GM21515 (cell line): ENCODE results near the gene GPR135.
A peak's percentile ranks its signal among the peaks of the same experiment; 100 is the strongest.

ENCODE experiments used
- ATAC-seq: cut with Tn5 transposase; IDR thresholded peaks from one replicate; pipeline ENCODE4 v1.9.1; 2021; ENCODE audit not compliant: unreplicated experiment

The GPR135 gene

GRCh38 chr14:59465316-59466135 is at the start of gene GPR135:
TSS of gene GPR135 (minus strand) at chr14:59465380. CDS start at chr14:59465226, 154 bp downstream.
- peak; percentile 29 for ATAC-seq

GRCh38 chr14:59511916-59512575 is 46.9 kb upstream of the GPR135 start:
- ATAC-seq = no peak

- no peak for ATAC-seq
Observed at GRCh38 chr14:59510966-59511365, 45.8 kb upstream of the GPR135 start.

- no peak for ATAC-seq
Observed at GRCh38 chr14:59510001-59510400, 44.8 kb upstream of the GPR135 start.

GRCh38 chr14:59509101-59509500 is 43.9 kb upstream of the GPR135 start:
- ATAC-seq = no peak

GRCh38 chr14:59507752-59508103 is 42.5 kb upstream of the GPR135 start:
- ATAC-seq = peak; percentile 17

- peak; percentile 88 for ATAC-seq
Observed at GRCh38 chr14:59507063-59507751, 42.0 kb upstream of the GPR135 start.

GRCh38 chr14:59503256-59503655 is 38.1 kb upstream of the GPR135 start:
- ATAC-seq = no peak

- no peak for ATAC-seq
Observed at GRCh38 chr14:59500732-59501131, 35.6 kb upstream of the GPR135 start.

GRCh38 chr14:59492384-59492783 is 27.2 kb upstream of the GPR135 start:
- no peak for ATAC-seq

GRCh38 chr14:59490756-59491155 is 25.6 kb upstream of the GPR135 start:
- ATAC-seq = no peak

- peak; percentile 51 for ATAC-seq
Observed at GRCh38 chr14:59484639-59485175, 19.5 kb upstream of the GPR135 start.

- peak; percentile 88 for ATAC-seq
Observed at GRCh38 chr14:59483819-59484638, 18.8 kb upstream of the GPR135 start, which contains the start of the genes JKAMP and L3HYPDH. TSS of gene JKAMP (plus strand) at chr14:59484517. CDS start at chr14:59484590, 73 bp downstream. TSS of gene L3HYPDH (minus strand) at chr14:59484408. CDS start at chr14:59484316, 92 bp downstream.

- ATAC-seq = no peak
Observed at GRCh38 chr14:59483363-59483762, 18.2 kb upstream of the GPR135 start.

- no peak for ATAC-seq
Observed at GRCh38 chr14:59482541-59483331, 17.6 kb upstream of the GPR135 start.

GRCh38 chr14:59481871-59482540 is 16.8 kb upstream of the GPR135 start:
- ATAC-seq = no peak

GRCh38 chr14:59481407-59481806 is 16.2 kb upstream of the GPR135 start:
- ATAC-seq = no peak

GRCh38 chr14:59480166-59480565 is 15.0 kb upstream of the GPR135 start:
- no peak for ATAC-seq

- no peak for ATAC-seq
Observed at GRCh38 chr14:59478540-59478939, 13.4 kb upstream of the GPR135 start.
